Measurements from ENCODE around the gene PIGT.

The PIGT gene

DNA sequence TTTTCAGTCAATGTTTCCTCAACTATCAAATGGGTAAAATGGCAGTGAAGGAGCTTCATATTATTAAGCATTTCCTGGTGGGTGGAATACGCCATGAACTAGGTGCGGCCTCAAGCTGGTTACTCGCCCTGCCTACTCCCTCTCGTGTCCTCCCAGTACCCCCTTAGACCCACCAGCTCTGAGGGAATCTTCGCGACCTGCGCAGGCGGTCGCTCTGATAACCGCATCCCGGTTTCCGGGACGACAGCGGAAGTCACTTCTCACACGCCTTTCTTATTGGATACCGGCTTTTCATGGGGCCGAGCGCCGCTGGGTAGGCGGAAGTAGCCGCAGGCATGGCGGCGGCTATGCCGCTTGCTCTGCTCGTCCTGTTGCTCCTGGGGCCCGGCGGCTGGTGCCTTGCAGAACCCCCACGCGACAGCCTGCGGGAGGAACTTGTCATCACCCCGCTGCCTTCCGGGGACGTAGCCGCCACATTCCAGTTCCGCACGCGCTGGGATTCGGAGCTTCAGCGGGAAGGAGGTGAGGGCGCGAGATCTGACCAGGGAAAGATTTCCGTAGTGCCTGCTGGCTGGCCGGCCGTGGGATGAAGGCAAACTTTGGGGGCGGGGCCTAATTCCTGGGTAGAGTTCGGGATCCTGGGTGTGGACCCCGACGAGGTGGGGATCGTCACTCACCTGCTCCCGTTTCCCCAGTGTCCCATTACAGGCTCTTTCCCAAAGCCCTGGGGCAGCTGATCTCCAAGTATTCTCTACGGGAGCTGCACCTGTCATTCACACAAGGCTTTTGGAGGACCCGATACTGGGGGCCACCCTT lies at the start of gene PIGT:
Gene PIGT, plus strand, starts transcription at position 320 of the 816 bp plus-strand sequence. Its CDS starts 16 bp downstream, at position 336.
- peak; percentile 78 for DNase-seq (ENCODE audit: low read depth)

DNA sequence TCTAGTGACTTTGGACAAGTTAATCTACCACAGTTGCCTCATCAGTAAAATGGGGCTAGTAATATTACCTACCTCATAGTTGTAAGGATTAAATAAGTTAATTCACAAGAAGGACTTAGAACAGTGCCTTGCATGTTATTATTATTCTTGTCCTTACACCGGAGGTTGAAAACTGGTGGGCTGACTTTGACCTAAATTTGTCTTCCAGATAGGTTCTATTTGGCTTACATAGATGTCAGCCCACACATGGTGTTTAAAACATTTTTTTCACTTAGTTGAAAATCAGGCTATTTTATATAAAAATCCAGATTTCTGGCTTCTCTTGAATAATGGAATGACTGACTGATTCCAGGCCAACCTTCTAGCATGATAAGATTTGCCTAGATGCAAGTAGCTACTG lies 49.7 kb upstream of the PIGT start:
- DNase-seq (ENCODE audit: low read depth) = no peak

DNA sequence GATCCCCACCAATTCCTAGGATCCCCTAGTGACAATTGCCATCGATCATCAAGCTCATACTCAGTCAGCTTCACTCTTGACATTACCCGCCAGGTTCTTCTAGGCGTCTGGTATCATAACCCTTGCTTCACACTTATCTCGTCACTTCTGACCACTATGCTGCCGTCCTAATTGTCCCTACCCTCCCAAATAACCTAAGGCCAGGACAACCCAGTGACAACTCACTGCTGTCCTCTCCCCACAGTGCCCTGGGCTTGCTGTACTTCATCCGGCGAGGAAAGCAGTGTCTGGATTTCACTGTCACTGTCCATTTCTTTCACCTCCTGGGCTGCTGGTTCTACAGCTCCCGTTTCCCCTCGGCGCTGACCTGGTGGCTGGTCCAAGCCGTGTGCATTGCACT lies 49.3 kb upstream of the PIGT start:
- DNase-seq (ENCODE audit: low read depth) = no peak

DNA sequence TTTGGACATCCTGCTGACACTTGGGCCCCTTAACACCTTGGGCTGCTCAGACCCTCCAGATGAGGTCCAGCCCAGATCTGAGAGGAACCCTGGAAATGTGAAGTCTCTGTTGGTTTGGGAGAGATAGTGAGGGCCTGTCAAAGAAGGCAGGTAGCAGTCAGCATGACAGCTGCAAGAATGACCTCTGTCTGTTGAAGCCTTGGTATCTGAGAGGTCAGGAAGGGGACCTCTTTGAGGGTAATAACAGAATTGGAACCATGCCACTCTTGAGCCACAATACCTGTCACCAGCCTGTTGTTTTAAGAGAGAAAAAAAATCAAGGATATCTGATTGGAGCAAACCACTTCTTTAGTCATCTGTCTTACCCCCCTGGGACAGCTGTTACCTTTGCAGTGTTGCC lies 48.8 kb upstream of the PIGT start:
- DNase-seq (ENCODE audit: low read depth) = no peak

DNA sequence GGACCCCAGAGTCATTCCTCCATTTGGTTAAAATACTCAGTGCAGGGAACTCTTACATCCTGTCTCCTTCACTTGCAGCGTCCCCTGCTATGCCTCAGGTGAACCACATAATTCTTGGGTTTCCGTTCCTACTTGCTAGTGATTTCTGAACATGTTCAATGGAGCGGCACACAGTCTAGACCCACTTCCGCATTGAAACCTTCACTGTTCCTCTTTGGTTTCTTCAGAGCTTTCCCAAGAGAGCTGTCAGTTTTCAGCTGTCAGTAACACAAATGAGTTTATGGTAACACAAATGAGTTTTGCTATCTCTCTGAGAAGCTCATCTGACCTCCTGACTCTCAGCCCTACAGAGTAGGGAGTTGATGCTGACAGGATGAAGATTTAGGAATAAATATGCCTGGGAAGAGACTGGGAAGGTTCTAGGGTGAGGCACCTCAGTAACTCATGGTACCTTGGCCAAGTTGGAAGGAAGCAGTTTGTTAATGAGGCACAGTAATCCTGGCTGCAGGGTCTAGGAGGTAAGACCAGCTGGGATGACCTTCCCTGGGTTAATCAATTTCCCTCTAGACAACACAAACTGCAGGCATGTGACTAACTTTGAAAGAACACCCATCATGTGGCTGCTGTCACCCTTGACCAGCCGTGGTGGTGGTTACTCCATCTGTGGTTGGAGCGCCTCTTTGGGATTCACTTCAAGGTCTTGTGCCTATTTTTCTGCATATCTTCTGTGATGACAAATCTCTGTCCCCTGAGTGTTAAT lies 47.5 kb upstream of the PIGT start:
- no peak for DNase-seq (ENCODE audit: low read depth)

DNA sequence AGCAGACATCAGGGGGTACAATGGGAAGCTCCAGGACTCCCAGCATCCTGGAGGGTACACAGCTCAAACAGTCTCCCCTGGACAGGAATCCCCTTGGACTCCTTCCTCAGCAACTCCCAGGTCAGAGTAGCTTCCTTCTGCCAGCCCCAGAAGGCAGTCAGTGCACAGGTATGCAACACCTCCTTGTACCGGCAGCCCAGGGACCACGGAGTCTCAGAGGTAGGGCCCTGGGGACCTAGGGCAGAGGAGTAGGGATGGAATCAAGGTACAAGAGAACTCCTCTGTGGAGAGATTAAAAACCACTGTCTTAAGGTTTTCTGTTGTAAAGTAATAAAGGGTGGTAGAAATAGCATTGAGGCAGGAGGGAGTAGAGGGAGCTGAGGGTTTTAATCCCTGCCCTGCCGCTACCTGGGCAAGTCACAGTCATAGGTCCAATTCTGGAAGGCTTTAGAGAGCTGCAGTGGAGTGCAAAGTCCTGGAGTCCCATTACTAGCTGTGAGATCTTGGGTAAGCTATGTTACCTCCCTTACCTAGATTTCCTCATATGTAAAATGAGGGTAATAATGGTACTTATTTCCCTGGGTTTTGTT lies 45.3 kb upstream of the PIGT start:
- DNase-seq (ENCODE audit: low read depth) = no peak

DNA sequence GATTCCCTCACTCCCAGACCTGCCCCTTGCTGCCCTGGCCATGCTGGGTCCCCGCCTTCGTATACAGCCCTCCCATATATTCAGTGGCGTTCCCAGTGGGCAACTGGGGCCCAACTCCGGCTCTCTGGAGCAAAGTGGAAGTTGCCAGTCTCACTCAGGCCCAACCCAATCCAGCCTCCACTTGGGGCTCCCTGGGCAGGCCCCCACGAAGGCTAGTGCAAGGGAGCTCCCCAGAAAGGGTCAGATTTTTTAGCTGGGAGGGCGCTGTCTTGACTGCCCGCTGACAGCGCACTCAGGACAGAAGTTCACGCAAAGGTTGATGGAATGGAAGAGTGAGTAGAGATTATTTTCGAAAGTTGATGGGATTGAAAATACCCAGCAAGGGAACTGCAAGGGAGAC lies 43.7 kb upstream of the PIGT start:
- DNase-seq (ENCODE audit: low read depth) = no peak

DNA sequence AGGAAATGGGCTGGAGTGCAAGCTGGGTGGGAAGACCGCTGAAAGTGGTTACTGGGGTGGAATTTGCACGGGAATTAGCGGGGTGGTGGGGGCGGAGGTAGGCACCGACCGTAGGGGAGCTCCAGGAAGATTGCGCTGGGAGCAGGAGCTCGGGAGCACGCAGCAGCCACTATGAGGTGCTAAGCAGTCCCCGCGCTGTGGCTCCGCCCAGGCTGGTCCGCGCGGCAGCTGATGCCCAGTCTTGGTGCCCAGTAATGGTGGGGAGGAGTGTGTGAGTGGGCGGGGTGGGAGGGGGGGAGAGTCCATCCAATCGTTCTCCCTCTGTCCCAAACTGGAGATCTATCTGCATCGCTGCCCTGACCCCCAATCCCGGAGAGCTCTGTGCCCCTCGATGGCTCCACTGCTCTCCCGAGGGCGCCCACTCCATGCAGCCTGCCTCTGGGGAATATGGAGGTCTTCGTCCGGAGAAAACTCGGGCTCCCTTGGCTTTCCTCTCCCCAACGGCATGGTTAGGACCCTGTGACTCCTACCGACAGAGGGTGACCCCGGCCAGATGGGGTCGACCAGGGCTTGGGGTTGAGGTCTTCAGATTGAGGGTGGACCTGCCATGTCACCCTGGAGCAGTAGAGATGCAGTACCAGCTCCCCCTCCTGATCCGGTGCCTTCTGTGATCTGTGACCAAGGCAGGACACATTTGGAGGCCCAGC lies 43.1 kb upstream of the PIGT start:
- no peak for DNase-seq (ENCODE audit: low read depth)

DNA sequence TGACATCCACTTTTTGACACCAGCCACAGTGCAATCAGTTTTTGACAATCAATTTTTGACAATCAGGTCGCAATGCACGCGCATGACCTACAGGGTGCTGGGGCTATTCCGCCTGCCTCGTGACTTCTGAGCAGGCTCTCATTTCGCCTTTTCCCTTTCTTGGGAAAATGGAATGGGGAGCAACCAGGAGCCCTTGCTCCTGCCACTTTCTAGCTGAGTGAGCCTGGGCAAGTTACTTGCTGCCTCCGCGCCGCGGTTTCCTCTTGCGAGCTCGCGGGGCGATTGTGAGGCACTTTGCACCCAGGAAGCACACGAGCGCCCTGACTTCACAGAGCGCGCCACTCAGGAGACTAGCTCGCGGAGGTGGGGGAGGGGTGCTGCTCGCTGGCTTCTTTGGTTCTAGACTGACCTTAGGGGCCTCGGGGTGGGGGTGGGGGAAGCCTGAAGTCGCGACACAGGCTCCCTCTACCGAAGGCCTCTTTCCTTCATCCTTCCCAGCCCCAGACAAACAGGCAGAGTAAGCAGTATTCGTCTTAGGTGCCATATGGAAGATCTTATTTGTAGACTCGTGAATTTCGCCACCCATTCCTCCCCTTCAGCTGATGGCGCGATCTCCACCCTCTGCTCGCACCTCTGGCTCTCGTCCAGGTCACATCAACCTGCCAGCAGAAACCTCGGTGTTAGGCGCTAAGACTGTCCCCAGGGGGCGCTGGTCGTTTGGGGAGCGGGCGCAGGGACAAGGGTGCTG lies 42.4 kb upstream of the PIGT start:
- DNase-seq (ENCODE audit: low read depth) = peak; percentile 96

DNA sequence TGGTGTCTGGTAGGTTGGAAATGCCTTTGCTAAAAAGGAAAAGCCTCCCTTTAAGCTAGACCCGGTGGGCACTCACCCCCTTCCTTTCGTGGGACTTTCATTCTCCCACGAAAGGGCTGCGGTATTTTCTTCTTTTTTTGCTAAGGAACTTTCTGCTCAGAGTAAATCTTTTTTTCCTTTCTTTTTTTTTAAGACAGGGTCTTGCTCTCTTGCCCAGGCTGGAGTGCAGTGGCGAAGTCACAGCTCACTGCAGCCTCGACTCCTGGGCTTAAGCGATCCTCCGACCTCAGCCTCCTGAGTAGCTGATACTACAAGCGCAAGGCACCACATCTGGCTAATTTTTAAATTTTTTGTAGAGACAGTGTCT lies 41.9 kb upstream of the PIGT start:
- no peak for DNase-seq (ENCODE audit: low read depth)

DNA sequence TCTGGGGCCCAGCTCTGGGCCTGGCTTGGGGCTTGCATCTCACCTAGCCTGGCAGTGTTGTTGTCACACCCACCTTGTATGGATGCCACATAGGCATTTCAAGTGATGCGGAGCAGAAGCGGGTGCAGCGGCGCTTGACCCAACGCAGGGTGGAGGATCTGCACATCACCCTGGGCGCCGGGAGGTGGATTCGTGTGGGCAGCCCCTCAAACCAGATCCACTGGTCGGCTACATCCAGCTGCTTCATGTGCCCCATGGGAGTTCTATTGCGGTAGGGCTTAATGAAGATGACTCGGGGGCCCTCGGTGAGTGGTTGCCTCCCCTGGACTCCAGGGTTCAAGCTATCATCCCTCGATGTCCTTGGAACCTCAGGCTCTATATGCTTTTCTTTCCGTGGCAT lies 41.0 kb upstream of the PIGT start:
- DNase-seq (ENCODE audit: low read depth) = no peak

DNA sequence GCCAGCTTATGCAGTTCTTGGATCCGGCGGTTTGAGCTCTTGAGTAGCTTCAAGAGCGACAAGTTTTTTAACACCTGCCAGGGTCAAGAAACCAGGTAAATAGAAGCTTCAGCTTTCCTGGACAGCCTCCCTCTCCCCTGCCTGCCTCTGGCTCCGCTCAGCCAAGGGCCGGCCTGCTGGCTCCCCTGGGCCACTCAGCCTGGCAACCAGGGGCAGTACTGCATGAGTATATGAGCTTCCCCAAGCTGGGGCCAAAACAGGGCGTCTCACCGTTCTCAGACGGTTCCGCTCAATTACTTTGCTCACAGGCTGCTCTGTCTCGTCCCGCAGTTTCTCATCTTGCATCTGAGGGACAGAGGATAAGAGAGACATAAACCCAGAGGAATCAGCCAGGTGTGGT lies 38.7 kb upstream of the PIGT start:
- no peak for DNase-seq (ENCODE audit: low read depth)

DNA sequence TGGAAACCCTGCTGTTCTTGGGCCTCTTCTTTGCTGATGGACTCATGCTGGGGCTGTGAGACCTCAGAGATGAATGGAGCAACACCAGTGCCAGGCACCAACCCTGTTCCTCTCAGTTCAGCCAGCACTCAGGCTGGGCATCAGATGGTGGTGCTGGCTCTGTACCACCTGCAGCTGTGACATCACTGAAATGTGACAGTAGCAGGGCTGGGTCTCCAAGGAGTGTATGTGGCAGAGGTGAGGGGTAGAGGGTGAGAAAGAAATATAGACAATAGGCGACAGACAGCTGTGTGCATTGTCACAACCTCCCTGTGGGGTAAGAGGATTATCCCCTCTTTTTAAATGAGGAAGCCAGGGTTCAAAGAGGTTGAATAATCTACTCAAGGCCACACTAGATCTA lies 37.8 kb upstream of the PIGT start, which contains the start of gene TP53TG5:
Gene TP53TG5, minus strand, starts transcription at position 135 of the 400 bp plus-strand sequence. Its CDS starts 89 bp downstream, at position 46.
- DNase-seq (ENCODE audit: low read depth) = no peak

DNA sequence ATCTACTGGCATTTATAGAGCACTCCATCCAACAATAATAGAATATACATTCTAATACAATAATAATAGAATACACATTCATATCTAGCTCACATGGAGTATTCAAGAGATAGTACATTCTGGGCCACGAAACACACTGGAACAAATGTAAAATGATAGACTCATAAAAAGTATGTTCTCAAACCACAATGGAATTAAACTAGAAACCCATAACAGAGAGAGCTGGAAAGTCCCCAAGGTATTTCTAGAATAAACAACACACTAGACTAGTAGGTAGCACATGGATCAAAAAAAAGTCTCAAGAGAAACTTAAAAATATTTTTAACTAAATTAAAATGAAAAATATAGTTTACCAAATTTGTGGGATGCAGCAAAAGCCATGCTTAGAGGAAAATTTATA lies 28.7 kb upstream of the PIGT start:
- no peak for DNase-seq (ENCODE audit: low read depth)

DNA sequence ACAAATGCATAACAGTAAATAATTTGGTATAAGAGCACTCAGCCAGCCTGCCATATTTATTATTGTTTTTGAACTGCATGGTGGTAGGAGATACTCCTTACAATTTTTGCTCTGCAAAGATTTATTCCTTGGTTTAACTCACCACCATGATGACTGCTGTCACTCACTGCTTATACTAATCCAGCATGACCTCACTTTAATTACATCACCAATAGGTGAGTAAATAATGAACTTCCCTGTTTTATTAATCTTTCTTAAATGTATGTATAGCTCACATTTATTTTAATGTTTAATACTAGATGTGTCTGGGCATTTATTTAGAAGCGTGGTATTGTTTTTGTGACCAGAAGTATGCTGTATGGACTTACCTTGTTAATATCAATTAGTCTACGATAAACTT lies 25.0 kb upstream of the PIGT start:
- DNase-seq (ENCODE audit: low read depth) = no peak

DNA sequence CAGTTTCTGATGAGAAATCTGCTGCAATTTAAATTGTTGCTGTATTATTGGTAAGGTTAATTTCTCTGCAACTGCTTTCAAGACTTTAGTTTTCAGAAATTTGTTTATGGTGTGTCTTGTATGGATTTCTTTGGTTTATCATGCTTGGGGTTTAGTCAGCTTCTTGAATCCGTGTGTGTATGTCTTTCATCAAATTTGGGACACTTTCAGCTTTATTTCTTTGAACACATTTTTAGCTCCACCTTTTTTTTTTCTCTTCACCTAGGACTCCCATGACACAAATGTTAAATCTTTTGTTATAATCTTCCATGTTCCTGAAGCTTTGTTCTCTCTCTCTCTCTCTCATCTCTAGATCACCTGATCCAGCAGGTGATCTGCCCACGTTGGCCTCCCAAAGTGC lies 24.4 kb upstream of the PIGT start:
- no peak for DNase-seq (ENCODE audit: low read depth)

DNA sequence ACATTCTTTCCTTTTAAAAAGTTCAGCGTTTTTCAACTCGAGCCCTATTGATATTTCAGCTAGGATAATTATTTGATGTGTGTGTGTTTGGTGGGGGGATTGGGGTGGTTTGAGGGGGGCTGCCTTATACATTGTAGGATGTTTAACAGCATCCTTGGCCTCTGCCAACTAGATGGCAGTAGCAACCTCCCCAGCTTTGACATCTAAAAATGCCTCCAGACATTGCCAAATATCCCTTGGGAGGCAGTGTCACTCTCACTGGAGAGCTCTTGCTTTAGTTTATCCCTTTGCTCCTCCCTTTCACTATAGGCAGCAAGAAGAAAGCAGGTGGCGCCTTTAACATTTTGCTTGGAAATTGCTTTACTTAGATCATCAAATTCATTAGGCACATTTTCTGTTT lies 23.2 kb upstream of the PIGT start:
- no peak for DNase-seq (ENCODE audit: low read depth)

DNA sequence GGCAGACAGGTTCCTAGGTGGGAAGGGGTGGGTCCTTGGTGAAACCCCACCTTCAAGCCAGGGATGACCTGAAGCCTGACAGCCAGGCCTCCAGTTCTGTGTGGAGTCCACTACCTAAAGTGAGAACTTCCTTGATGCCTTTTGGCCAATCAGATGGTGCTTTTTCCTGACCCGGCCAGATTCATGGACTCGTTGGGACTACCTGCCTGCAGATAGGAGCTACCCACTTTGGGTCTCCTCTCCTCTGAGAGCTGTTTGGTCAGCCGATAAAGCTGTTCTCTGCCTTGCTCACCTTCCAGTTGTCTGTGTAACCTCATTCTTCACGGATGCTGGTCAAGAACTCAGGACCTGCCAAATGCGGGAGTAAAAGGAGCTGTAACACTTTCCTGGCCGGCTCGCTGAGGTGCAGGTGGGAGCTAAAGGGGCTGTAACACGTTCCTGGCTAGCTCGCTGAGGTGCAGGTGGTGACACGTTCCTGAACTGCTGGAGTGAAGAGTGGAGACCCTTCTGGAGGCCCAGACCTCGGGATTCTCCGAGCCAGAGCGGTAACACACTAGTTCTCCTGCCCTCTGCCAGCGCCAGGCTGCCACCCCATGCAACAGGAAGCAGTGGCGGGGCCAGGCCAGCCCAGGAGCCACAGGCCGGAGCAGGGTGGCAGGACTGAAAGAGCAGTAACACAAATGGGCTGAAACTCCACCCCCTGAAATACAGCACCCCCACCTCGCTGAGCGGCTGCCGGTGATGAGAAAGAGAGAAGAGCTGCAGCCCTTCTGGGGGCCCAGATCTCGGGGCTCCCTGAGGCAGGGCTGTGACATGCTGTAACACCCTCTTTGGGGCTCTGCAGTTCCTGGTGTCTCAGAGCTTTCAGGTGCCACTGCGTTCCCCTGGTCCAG lies 21.5 kb upstream of the PIGT start:
- no peak for DNase-seq (ENCODE audit: low read depth)

DNA sequence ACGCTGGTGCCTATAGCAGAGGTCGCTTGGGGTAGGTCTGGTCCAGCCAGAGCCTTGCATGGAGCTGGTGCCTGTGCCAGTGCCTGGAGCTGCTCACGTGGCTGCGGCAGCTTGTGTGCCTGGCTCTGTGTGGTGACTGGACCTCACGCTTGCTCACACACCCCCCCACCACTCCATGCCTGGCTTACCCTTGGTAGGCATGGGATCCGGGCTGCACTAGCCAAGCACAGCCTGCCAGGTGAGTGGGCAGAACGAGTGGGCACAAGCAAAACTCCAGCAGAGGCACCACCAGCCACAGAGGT lies 20.9 kb upstream of the PIGT start:
- DNase-seq (ENCODE audit: low read depth) = no peak

DNA sequence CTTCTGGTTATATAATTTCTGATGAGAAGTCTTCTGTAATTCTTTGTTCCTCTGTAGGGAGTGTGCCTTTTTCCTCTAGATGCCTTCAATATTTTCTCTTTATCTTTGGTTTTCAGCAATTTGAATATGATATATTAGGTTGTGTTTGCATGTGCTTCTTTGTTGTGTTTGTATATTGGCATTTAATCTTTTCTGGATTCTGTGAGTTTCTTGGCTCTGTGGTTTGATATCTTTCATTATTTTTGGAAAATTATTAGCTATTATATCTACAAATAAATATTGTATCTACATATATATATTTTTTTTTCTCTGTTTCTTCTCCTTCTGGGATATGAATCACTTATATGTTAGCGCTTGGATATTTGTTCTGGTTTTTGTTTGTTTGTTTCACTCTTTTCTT lies 16.9 kb upstream of the PIGT start:
- no peak for DNase-seq (ENCODE audit: low read depth)

All from activated T-cell treated with anti-CD3 and anti-CD28 coated beads for 1 hour (primary cell).